ENCODE measurements around the gene TNFRSF1B. TPM values are rescaled to one million over a fixed set of nuclear protein-coding genes. Genes with fewer than 3 reads are reported as not detected.

Gene TNFRSF1B
- total and polyA plus RNA-seq, 9 of the 15 experiments (the other 6 are each of a cell fraction or from before 2014, with no cell fraction given): 8.8 to 91.3 (median 36.0) TPM

DNA sequence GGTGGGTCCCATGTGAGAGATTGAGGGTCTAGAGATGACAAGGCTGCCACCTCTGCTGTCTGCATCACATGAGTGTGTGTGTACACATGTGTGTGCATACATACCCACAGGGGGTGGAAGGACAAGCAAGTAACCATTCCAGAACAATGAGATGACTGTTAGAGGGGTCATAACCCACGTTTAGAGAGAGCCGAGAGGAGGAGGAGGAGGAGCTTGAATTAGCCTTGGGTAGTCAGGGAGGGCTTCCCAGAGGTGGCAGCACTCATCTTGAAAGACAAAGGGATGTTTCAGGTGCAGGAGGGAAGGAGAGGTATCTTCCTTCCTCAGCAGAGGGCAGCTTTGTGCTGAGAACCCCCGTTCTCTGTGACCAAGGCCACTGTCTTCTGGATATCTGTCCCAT, 21.3 kb downstream of the TNFRSF1B start:
- Histone ChIP-seq H4K20me1 (replicated peaks; ENCODE audit: control insufficient read depth, insufficient read depth, low read length) (peaks cover 51% of the 10 kb centered on the region; the same call in 1 of the 2 replicates), H3K79me2 (ENCODE audit: control insufficient read depth, insufficient read depth, low read length) (peaks cover 30% of the 10 kb centered on the region), H3K4me1 (replicated peaks in 1 of 2; ENCODE audit: control insufficient read depth in 2 of 2, insufficient read depth in 2 of 2, low read length in 2 of 2) (peaks cover 8 to 32% of the 10 kb centered on the region in 2 experiments; a peak in 3 of 5 replicates), H3K27ac (ENCODE audit: extremely low read depth, low read depth, low read length) (no peak overlapping the region), H3K4me3 (no peak overlapping the region), H3K9me1 (ENCODE audit: control insufficient read depth, insufficient read depth, low read length) (no peaks in the 10 kb centered on the region), H3K9me3 (replicated peaks; ENCODE audit: control insufficient read depth, insufficient read depth, low read depth, low read length) (no peaks in the 10 kb centered on the region), H3K4me2 (ENCODE audit: insufficient read depth, low read length) (no peak overlapping the region), H3K36me3 (ENCODE audit: control insufficient read depth, insufficient read depth, low read length) (peaks cover 45% of the 10 kb centered on the region), H3K9ac (ENCODE audit: insufficient read depth in 1 of 2, low read depth in 2 of 2, low read length in 2 of 2) (no peak overlapping the region; a peak in 1 of 4 replicates), H3K27me3 (ENCODE audit: control insufficient read depth in 2 of 2, insufficient read depth in 2 of 2, low read length in 2 of 2) (no peaks in the 10 kb centered on the region), H2AFZ (ENCODE audit: low read depth, low read length) (no peak overlapping the region)
- DNase-seq (ENCODE audit: extremely low read depth in 1 of 4, low spot score in 3 of 4) (no peak), FAIRE-seq (no peak), ATAC-seq (no peak)
- 28% methylated on average over 3 of the region's 3 CpGs for WGBS (ENCODE audit: insufficient coverage, low coverage, missing lambda C conversion rate)
- in situ Hi-C loops (cut with MboI): no loop called here
- ChIA-PET CTCF (ENCODE audit: low intra/inter-chr PET ratio) (no interaction called here), POLR2A (interaction anchor here (0.6 to 1.2 kb wide), 5 partner anchors 13 to 93 kb away, joined by 3 to 4 read pairs (median 3); no protein-coding TSS in a partner anchor)
- intact Hi-C loops (cut with micrococcal nuclease): no loop called here
- no TSS peak for BruUV-seq (replicated peaks)
- TF ChIP-seq HNRNPLL (IDR thresholded peaks at IDR 0.05; ENCODE audit: low read depth, low read length, poor library complexity, severe bottlenecking): no peak
- TF ChIP-seq HDAC8 (tag; IDR thresholded peaks at IDR 0.05): no peak
- TF ChIP-seq BCOR (IDR thresholded peaks at IDR 0.05): peak; percentile 60
- TF ChIP-seq ZNF436 (CRISPR knock-in tag; IDR thresholded peaks at IDR 0.05): 0 out of 2 replicates have a peak, but pooled peaks have one; percentile 63
- TF ChIP-seq ZNF121 (CRISPR knock-in tag; conservative IDR thresholded peaks at IDR 0.05): no peak
- TF ChIP-seq, protein P1, sequence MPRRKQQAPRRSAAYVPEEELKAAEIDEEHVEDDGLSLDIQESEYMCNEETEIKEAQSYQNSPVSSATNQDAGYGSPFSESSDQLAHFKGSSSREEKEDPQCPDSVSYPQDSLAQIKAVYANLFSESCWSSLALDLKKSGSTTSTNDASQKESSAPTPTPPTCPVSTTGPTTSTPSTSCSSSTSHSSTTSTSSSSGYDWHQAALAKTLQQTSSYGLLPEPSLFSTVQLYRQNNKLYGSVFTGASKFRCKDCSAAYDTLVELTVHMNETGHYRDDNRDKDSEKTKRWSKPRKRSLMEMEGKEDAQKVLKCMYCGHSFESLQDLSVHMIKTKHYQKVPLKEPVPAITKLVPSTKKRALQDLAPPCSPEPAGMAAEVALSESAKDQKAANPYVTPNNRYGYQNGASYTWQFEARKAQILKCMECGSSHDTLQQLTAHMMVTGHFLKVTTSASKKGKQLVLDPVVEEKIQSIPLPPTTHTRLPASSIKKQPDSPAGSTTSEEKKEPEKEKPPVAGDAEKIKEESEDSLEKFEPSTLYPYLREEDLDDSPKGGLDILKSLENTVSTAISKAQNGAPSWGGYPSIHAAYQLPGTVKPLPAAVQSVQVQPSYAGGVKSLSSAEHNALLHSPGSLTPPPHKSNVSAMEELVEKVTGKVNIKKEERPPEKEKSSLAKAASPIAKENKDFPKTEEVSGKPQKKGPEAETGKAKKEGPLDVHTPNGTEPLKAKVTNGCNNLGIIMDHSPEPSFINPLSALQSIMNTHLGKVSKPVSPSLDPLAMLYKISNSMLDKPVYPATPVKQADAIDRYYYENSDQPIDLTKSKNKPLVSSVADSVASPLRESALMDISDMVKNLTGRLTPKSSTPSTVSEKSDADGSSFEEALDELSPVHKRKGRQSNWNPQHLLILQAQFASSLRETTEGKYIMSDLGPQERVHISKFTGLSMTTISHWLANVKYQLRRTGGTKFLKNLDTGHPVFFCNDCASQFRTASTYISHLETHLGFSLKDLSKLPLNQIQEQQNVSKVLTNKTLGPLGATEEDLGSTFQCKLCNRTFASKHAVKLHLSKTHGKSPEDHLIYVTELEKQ (CRISPR knock-in tag; IDR thresholded peaks at IDR 0.05): no peak
- no peak for TF ChIP-seq RBBP5 (IDR thresholded peaks at IDR 0.05; ENCODE audit: borderline replicate concordance, insufficient read depth, low read length, poor library complexity, severe bottlenecking)
- no peak for TF ChIP-seq SMARCE1 (IDR thresholded peaks at IDR 0.05)
- peak; percentile 99 for TF ChIP-seq ZFP36 (IDR thresholded peaks at IDR 0.05; ENCODE audit: low read depth, low read length, partially characterized antibody)
- TF ChIP-seq RBM25 (IDR thresholded peaks at IDR 0.05; ENCODE audit: low read depth, low read length, severe bottlenecking): peak; percentile 82
- no peak for TF ChIP-seq FOXA1 (IDR thresholded peaks at IDR 0.05; ENCODE audit: borderline replicate concordance)
- no peak for TF ChIP-seq ZC3H11A (IDR thresholded peaks at IDR 0.05; ENCODE audit: low read depth, low read length)
- no peak for TF ChIP-seq POLR2B (IDR thresholded peaks at IDR 0.05; ENCODE audit: low read depth, partially characterized antibody)
